Ovary (tissue), 3 donors: ENCODE measurements around the gene ANKZF1.

Experiments
- CTCF ChIP-seq, 3 donors: fragments of 450-650 bp in 2 of 3; fragments of 200-600 bp in 1 of 3; IDR thresholded peaks; one replicate each; pipeline versions ENCODE4 v1.5.1 to v1.8.0; 2016 to 2022; ENCODE audit warnings: antibody characterized with exemption in 3 of 3, mild to moderate bottlenecking in 1 of 3
- EP300 ChIP-seq: sonication (generic); formaldehyde crosslinking; IDR thresholded peaks from one replicate; pipeline ENCODE4 v1.6.1; 2017; ENCODE audit warnings: antibody characterized with exemption
- donor health status: DM: no; HTN: no; CAD: no.

GRCh38 chr2:219207134-219207883 is 22.3 kb upstream of the ANKZF1 start:
- TF ChIP-seq CTCF (IDR thresholded peaks at IDR 0.05) (no peak), EP300 (no peak)
